HEK293T (cell line): Measurements from ENCODE around the gene CLDN6.

Source experiments
- CTCF ChIA-PET: fragments of 350-600 bp; formaldehyde crosslinking; extraction: SDS; loops from one replicate; lab custom pipeline; 2021; ENCODE audit warnings: antibody characterized with exemption, inconsistent platforms; lab: Yijun Ruan, JAX
- POLR2A ChIA-PET: fragments of 350-600 bp; formaldehyde crosslinking; extraction: SDS; loops from one replicate; lab custom pipeline; 2020; ENCODE audit warnings: antibody characterized with exemption, inconsistent platforms; lab: Yijun Ruan, JAX
- DNase-seq: peaks from one replicate; pipeline ENCODE4 v3.0.0; 2012; ENCODE audit warnings: mixed read lengths; ENCODE audit errors: extremely low spot score
- ARNT ChIP-seq: fragments of 450-650 bp; IDR thresholded peaks from 2 replicates; pipeline ENCODE4 v1.6.1; 2017; ENCODE audit warnings: mild to moderate bottlenecking
- BHLHE40 ChIP-seq: fragments of 450-650 bp; IDR thresholded peaks from 2 replicates; pipeline ENCODE4 v1.6.1; 2016; ENCODE audit warnings: mild to moderate bottlenecking, moderate library complexity, borderline replicate concordance
- CTBP1 ChIP-seq: fragments of 450-650 bp; IDR thresholded peaks from 2 replicates; pipeline ENCODE4 v1.6.1; 2016; ENCODE audit warnings: borderline replicate concordance
- ELF4 ChIP-seq: fragments of 450-650 bp; IDR thresholded peaks from 2 replicates; pipeline ENCODE4 v1.6.1; 2017; ENCODE audit warnings: antibody characterized with exemption
- FOXA1 ChIP-seq: fragments of 450-650 bp; IDR thresholded peaks from 2 replicates; pipeline ENCODE4 v1.6.1; 2016; ENCODE audit warnings: mild to moderate bottlenecking
- FOXK2 ChIP-seq: fragments of 450-650 bp; IDR thresholded peaks from 2 replicates; pipeline ENCODE4 v1.6.1; 2016; ENCODE audit warnings: mild to moderate bottlenecking
- FOXM1 ChIP-seq: fragments of 450-650 bp; IDR thresholded peaks from 2 replicates; pipeline ENCODE4 v1.6.1; 2017; ENCODE audit warnings: mild to moderate bottlenecking, borderline replicate concordance
- HDGF ChIP-seq: fragments of 450-650 bp; IDR thresholded peaks from 2 replicates; pipeline ENCODE4 v1.6.1; 2017; ENCODE audit warnings: antibody characterized with exemption, borderline replicate concordance
- L3MBTL2 ChIP-seq: fragments of 450-650 bp; conservative IDR thresholded peaks from 2 replicates; pipeline ENCODE4 v1.6.1; 2016; ENCODE audit warnings: mild to moderate bottlenecking
- LEF1 ChIP-seq: fragments of 450-650 bp; IDR thresholded peaks from 2 replicates; pipeline ENCODE4 v1.6.1; 2017; ENCODE audit warnings: mild to moderate bottlenecking, borderline replicate concordance
- NFRKB ChIP-seq: fragments of 450-650 bp; IDR thresholded peaks from 2 replicates; pipeline ENCODE4 v1.6.1; 2016; ENCODE audit warnings: mild to moderate bottlenecking, moderate library complexity
- SP1 ChIP-seq: fragments of 450-650 bp; IDR thresholded peaks from 2 replicates; pipeline ENCODE4 v1.6.1; 2017
- SUZ12 ChIP-seq: fragments of 450-650 bp; IDR thresholded peaks from 2 replicates; pipeline ENCODE4 v1.6.1; 2016; ENCODE audit warnings: mild to moderate bottlenecking
- TARDBP ChIP-seq: fragments of 450-650 bp; IDR thresholded peaks from 2 replicates; pipeline ENCODE4 v1.6.1; 2016
- ZNF384 ChIP-seq: fragments of 450-650 bp; IDR thresholded peaks from 2 replicates; pipeline ENCODE4 v1.6.1; 2016
- TF ChIP-seq, protein P1 (sequence below): fragments of 450-650 bp; IDR thresholded peaks from 2 replicates; pipeline ENCODE4 v1.6.1; 2016

CLDN6 gene

GRCh38 chr16:3013491-3013951, 4.5 kb downstream of the CLDN6 start:
- ChIA-PET POLR2A (interaction anchor here (0.7 kb wide), 1 partner anchor 31 kb away, joined by 3 read pairs; no protein-coding TSS in a partner anchor), CTCF (interaction anchor here (0.8 kb wide), 1 partner anchor 18 kb away, joined by 3 read pairs; no protein-coding TSS in a partner anchor)
- TF ChIP-seq FOXA1, result no peak
- no peak for TF ChIP-seq HDGF
- no peak for TF ChIP-seq SUZ12
- no peak for TF ChIP-seq CTBP1
- TF ChIP-seq SP1, result no peak
- TF ChIP-seq ZNF384, result no peak
- TF ChIP-seq TARDBP, result no peak
- no peak for TF ChIP-seq LEF1
- TF ChIP-seq FOXK2, result no peak
- TF ChIP-seq FOXM1, result no peak
- TF ChIP-seq ELF4, result no peak
- no peak for TF ChIP-seq BHLHE40
- TF ChIP-seq, protein P1, sequence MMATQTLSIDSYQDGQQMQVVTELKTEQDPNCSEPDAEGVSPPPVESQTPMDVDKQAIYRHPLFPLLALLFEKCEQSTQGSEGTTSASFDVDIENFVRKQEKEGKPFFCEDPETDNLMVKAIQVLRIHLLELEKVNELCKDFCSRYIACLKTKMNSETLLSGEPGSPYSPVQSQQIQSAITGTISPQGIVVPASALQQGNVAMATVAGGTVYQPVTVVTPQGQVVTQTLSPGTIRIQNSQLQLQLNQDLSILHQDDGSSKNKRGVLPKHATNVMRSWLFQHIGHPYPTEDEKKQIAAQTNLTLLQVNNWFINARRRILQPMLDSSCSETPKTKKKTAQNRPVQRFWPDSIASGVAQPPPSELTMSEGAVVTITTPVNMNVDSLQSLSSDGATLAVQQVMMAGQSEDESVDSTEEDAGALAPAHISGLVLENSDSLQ, result no peak
- TF ChIP-seq NFRKB, result no peak
- no peak for TF ChIP-seq ARNT
- DNase-seq, result no peak

- TF ChIP-seq LEF1, result no peak
- TF ChIP-seq FOXK2, result no peak
- TF ChIP-seq TARDBP, result no peak
- TF ChIP-seq ELF4, result no peak
- no peak for TF ChIP-seq CTBP1
- no peak for TF ChIP-seq NFRKB
- TF ChIP-seq L3MBTL2, result no peak
- TF ChIP-seq BHLHE40, result no peak
- TF ChIP-seq FOXA1, result no peak
- TF ChIP-seq, protein P1, result no peak
- TF ChIP-seq ZNF384, result no peak
- no peak for TF ChIP-seq HDGF
- TF ChIP-seq ARNT, result no peak
- no peak for TF ChIP-seq SP1
- TF ChIP-seq SUZ12, result no peak
- no peak for TF ChIP-seq FOXM1
- CTCF ChIA-PET, result interaction anchor here (0.9 kb wide), 1 partner anchor 15 kb away, joined by 3 read pairs; no protein-coding TSS in a partner anchor
- POLR2A ChIA-PET, result interaction anchor here (1.2 to 4.3 kb wide), 2 partner anchors 9 to 26 kb away, joined by 3 to 44 read pairs; partner anchors contain the start of genes HCFC1R1, THOC6 and TNFRSF12A
- no peak for DNase-seq
Observed at GRCh38 chr16:3012828-3013420, 5.1 kb downstream of the CLDN6 start, which contains the start of gene CLDN9. TSS of gene CLDN9 (plus strand) at chr16:3012923. CDS start at chr16:3013363, 440 bp downstream.

- DNase-seq, result no peak
- TF ChIP-seq ZNF384, result no peak
- no peak for TF ChIP-seq CTBP1
- no peak for TF ChIP-seq FOXM1
- no peak for TF ChIP-seq TARDBP
- TF ChIP-seq BHLHE40, result no peak
- TF ChIP-seq LEF1, result no peak
- no peak for TF ChIP-seq SUZ12
- no peak for TF ChIP-seq L3MBTL2
- no peak for TF ChIP-seq FOXK2
- POLR2A ChIA-PET, result interaction anchor here (1.0 to 4.3 kb wide), 4 partner anchors 10 to 32 kb away, joined by 3 to 44 read pairs (median 4); partner anchors contain the start of genes HCFC1R1, PKMYT1, THOC6 and TNFRSF12A
- CTCF ChIA-PET, result interaction anchor here (0.9 kb wide), 1 partner anchor 16 kb away, joined by 3 read pairs; no protein-coding TSS in a partner anchor
Observed at GRCh38 chr16:3012246-3012645, 5.7 kb downstream of the CLDN6 start.

DNA sequence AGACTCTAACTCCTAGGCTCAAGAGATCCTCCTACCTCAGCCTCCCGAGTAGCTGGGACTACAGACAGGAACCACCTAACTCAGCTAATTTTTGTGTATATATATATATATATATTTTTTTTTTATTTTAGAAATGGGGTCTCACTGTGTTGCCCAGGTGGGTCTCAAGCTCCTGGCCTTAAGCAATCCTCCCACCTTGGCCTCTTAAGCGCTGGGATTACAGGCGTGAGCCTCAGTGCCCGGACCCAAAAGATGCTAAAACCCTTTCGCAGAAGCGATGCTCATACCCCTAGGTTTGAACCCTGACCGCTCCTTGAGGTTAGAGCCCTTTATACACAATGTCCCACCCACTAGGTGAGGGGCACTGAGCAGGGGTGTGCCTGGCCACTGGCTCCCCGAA, 7.5 kb downstream of the CLDN6 start:
- no peak for TF ChIP-seq LEF1
- no peak for TF ChIP-seq ARNT
- no peak for TF ChIP-seq ELF4
- TF ChIP-seq SP1, result no peak
- TF ChIP-seq, protein P1, result no peak
- TF ChIP-seq CTBP1, result no peak
- no peak for TF ChIP-seq SUZ12
- TF ChIP-seq HDGF, result no peak
- TF ChIP-seq FOXM1, result no peak
- TF ChIP-seq FOXA1, result no peak
- TF ChIP-seq NFRKB, result no peak
- no peak for DNase-seq
- CTCF ChIA-PET, result interaction anchor here (0.7 to 1.7 kb wide), 3 partner anchors 8 to 21 kb away, joined by 3 to 6 read pairs (median 3); no protein-coding TSS in a partner anchor
- POLR2A ChIA-PET, result interaction anchor here (1.3 to 4.3 kb wide), 3 partner anchors 8 to 30 kb away, joined by 3 to 44 read pairs (median 6); partner anchors contain the start of genes CLDN6, HCFC1R1, PKMYT1 and THOC6

- DNase-seq, result no peak
- ChIA-PET CTCF (interaction anchor here (0.6 to 1.7 kb wide), 4 partner anchors 9 to 23 kb away, joined by 3 to 6 read pairs (median 4); no protein-coding TSS in a partner anchor), POLR2A (interaction anchor here (1.3 to 4.3 kb wide), 3 partner anchors 9 to 29 kb away, joined by 3 to 44 read pairs (median 6); partner anchors contain the start of genes CLDN6, HCFC1R1, PKMYT1 and THOC6)
- TF ChIP-seq, protein P1, result no peak
- no peak for TF ChIP-seq SUZ12
- no peak for TF ChIP-seq LEF1
- no peak for TF ChIP-seq TARDBP
- TF ChIP-seq ARNT, result no peak
- TF ChIP-seq BHLHE40, result no peak
- TF ChIP-seq L3MBTL2, result no peak
- TF ChIP-seq FOXM1, result no peak
- TF ChIP-seq FOXK2, result no peak
- no peak for TF ChIP-seq FOXA1
- TF ChIP-seq ZNF384, result no peak
- TF ChIP-seq SP1, result no peak
- TF ChIP-seq HDGF, result no peak
- no peak for TF ChIP-seq NFRKB
- TF ChIP-seq CTBP1, result no peak
- no peak for TF ChIP-seq ELF4
Observed at GRCh38 chr16:3009568-3010390, 8.2 kb downstream of the CLDN6 start.
